Measurements from ENCODE around the gene SLC22A9. TPM values are rescaled to one million over a fixed set of nuclear protein-coding genes. Genes with fewer than 3 reads are reported as not detected.
"Not testable (repeated sequence)": the region's sequence is repeated elsewhere in the genome, so short reads cannot be mapped to it uniquely, and the experiment has no call there.

Gene SLC22A9
- total RNA-seq (2014; rRNA removed; shearing (Covaris generic); ENCODE audit: low replicate concordance) = not detected in 2 replicates

- in situ Hi-C loops (cut with HindIII; ENCODE audit: low pct_unique_long_range_greater_than_20kb, low sequenced_read_pairs) = no loop called here
Observed at GRCh38 chr11:63369165-63369970, at the start of gene SLC22A9. Gene SLC22A9 (plus strand): TSS chr11:63369785. CDS start chr11:63370057, 272 bp downstream.

GRCh38 chr11:63321723-63322122, 47.9 kb upstream of the SLC22A9 start:
- in situ Hi-C loops (cut with HindIII; ENCODE audit: low pct_unique_long_range_greater_than_20kb, low sequenced_read_pairs) = no loop called here
- DNase-seq (ENCODE audit: low read depth) = no peak

More at GRCh38 chr11:63369165-63369970, at the start of gene SLC22A9:
- DNase-seq (ENCODE audit: low read depth) = no peak

- DNase-seq (ENCODE audit: low read depth); in situ Hi-C loops (cut with HindIII; ENCODE audit: low pct_unique_long_range_greater_than_20kb, low sequenced_read_pairs): not testable (repeated sequence)
Observed at GRCh38 chr11:63335089-63335488, 34.5 kb upstream of the SLC22A9 start.

- in situ Hi-C loops (cut with HindIII; ENCODE audit: low pct_unique_long_range_greater_than_20kb, low sequenced_read_pairs) = no loop called here
Observed at GRCh38 chr11:63337070-63337469, 32.5 kb upstream of the SLC22A9 start.

GRCh38 chr11:63343130-63343529, 26.5 kb upstream of the SLC22A9 start:
- in situ Hi-C loops (cut with HindIII; ENCODE audit: low pct_unique_long_range_greater_than_20kb, low sequenced_read_pairs) = no loop called here
- DNase-seq (ENCODE audit: low read depth) = no peak

More at GRCh38 chr11:63337070-63337469, 32.5 kb upstream of the SLC22A9 start:
- DNase-seq (ENCODE audit: low read depth) = no peak

- DNase-seq (ENCODE audit: low read depth) = no peak
- in situ Hi-C loops (cut with HindIII; ENCODE audit: low pct_unique_long_range_greater_than_20kb, low sequenced_read_pairs) = no loop called here
Observed at GRCh38 chr11:63352144-63352543, 17.4 kb upstream of the SLC22A9 start.

- in situ Hi-C loops (cut with HindIII; ENCODE audit: low pct_unique_long_range_greater_than_20kb, low sequenced_read_pairs) = no loop called here
Observed at GRCh38 chr11:63362196-63362793, 7.3 kb upstream of the SLC22A9 start.

GRCh38 chr11:63369971-63370588, 495 bp downstream of the SLC22A9 start:
- in situ Hi-C loops (cut with HindIII; ENCODE audit: low pct_unique_long_range_greater_than_20kb, low sequenced_read_pairs) = no loop called here
- DNase-seq (ENCODE audit: low read depth) = no peak

More at GRCh38 chr11:63362196-63362793, 7.3 kb upstream of the SLC22A9 start:
- DNase-seq (ENCODE audit: low read depth) = no peak

GRCh38 chr11:63371396-63371795, 1.8 kb downstream of the SLC22A9 start:
- DNase-seq (ENCODE audit: low read depth) = no peak
- in situ Hi-C loops (cut with HindIII; ENCODE audit: low pct_unique_long_range_greater_than_20kb, low sequenced_read_pairs) = no loop called here

GRCh38 chr11:63375434-63375833, 5.8 kb downstream of the SLC22A9 start:
- in situ Hi-C loops (cut with HindIII; ENCODE audit: low pct_unique_long_range_greater_than_20kb, low sequenced_read_pairs) = no loop called here
- no peak for DNase-seq (ENCODE audit: low read depth)

GRCh38 chr11:63380130-63380529, 10.5 kb downstream of the SLC22A9 start:
- in situ Hi-C loops (cut with HindIII; ENCODE audit: low pct_unique_long_range_greater_than_20kb, low sequenced_read_pairs) = no loop called here
- DNase-seq (ENCODE audit: low read depth) = no peak

GRCh38 chr11:63395697-63396096, 26.1 kb downstream of the SLC22A9 start:
- DNase-seq (ENCODE audit: low read depth) = no peak
- in situ Hi-C loops (cut with HindIII; ENCODE audit: low pct_unique_long_range_greater_than_20kb, low sequenced_read_pairs) = no loop called here

- in situ Hi-C loops (cut with HindIII; ENCODE audit: low pct_unique_long_range_greater_than_20kb, low sequenced_read_pairs) = no loop called here
- DNase-seq (ENCODE audit: low read depth) = no peak
Observed at GRCh38 chr11:63404161-63404935, 34.8 kb downstream of the SLC22A9 start.

GRCh38 chr11:63405114-63405513, 35.5 kb downstream of the SLC22A9 start:
- no peak for DNase-seq (ENCODE audit: low read depth)
- in situ Hi-C loops (cut with HindIII; ENCODE audit: low pct_unique_long_range_greater_than_20kb, low sequenced_read_pairs) = no loop called here

- no peak for DNase-seq (ENCODE audit: low read depth)
- in situ Hi-C loops (cut with HindIII; ENCODE audit: low pct_unique_long_range_greater_than_20kb, low sequenced_read_pairs) = no loop called here
Observed at GRCh38 chr11:63406458-63406857, 36.9 kb downstream of the SLC22A9 start.

GRCh38 chr11:63417174-63417852, 47.7 kb downstream of the SLC22A9 start:
- DNase-seq (ENCODE audit: low read depth) = no peak
- in situ Hi-C loops (cut with HindIII; ENCODE audit: low pct_unique_long_range_greater_than_20kb, low sequenced_read_pairs) = no loop called here

- no peak for DNase-seq (ENCODE audit: low read depth)
- in situ Hi-C loops (cut with HindIII; ENCODE audit: low pct_unique_long_range_greater_than_20kb, low sequenced_read_pairs) = no loop called here
Observed at GRCh38 chr11:63427971-63428508, 58.5 kb downstream of the SLC22A9 start.

- DNase-seq (ENCODE audit: low read depth); in situ Hi-C loops (cut with HindIII; ENCODE audit: low pct_unique_long_range_greater_than_20kb, low sequenced_read_pairs): not testable (repeated sequence)
Observed at GRCh38 chr11:63430731-63431130, 61.1 kb downstream of the SLC22A9 start.
